HPDE6-E6E7 (cell line): ENCODE results near the gene DOK5.
A peak's percentile ranks its signal among the peaks of the same experiment; 100 is the strongest.

Source experiments
- DNase-seq: peaks from one replicate; pipeline ENCODE4 v3.0.0; 2011; ENCODE audit warnings: missing footprints; ENCODE audit errors: extremely low spot score

Gene DOK5

GRCh38 chr20:54645445-54646155, 170.2 kb downstream of the DOK5 start:
- no peak for DNase-seq

- DNase-seq: no peak
Observed at GRCh38 chr20:54646156-54646517, 170.7 kb downstream of the DOK5 start.

- no peak for DNase-seq
Observed at GRCh38 chr20:54648421-54649142, 173.2 kb downstream of the DOK5 start.

- DNase-seq: peak; percentile 76
Observed at GRCh38 chr20:54649511-54649962, 174.1 kb downstream of the DOK5 start.

GRCh38 chr20:54650052-54650719, 174.8 kb downstream of the DOK5 start:
- DNase-seq: no peak

DNA sequence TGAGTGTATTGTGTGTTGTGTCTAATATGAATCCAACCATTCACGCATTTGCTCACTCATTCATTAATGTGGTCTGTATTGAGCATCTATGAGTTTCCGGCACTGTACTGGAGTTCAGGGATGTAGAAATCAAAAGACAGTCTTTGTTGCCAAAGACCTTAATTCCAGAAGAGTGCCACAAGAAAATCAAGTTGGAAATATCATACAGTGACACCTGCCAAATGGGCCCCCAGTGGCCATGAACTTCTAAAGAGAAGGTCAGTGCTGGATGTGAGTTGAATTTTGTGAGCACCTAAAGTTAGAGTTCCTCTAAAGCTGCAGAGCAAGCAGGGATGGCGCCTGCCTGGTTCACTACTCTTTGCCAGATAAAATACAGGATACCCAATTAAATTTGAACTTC, 175.9 kb downstream of the DOK5 start:
- DNase-seq: no peak

GRCh38 chr20:54654450-54654849, 179.1 kb downstream of the DOK5 start:
- no peak for DNase-seq

GRCh38 chr20:54657268-54657826, 182.0 kb downstream of the DOK5 start:
- DNase-seq: no peak

- DNase-seq: no peak
Observed at GRCh38 chr20:54658525-54658924, 183.1 kb downstream of the DOK5 start.

GRCh38 chr20:54661265-54661664, 185.9 kb downstream of the DOK5 start:
- DNase-seq: no peak

DNA sequence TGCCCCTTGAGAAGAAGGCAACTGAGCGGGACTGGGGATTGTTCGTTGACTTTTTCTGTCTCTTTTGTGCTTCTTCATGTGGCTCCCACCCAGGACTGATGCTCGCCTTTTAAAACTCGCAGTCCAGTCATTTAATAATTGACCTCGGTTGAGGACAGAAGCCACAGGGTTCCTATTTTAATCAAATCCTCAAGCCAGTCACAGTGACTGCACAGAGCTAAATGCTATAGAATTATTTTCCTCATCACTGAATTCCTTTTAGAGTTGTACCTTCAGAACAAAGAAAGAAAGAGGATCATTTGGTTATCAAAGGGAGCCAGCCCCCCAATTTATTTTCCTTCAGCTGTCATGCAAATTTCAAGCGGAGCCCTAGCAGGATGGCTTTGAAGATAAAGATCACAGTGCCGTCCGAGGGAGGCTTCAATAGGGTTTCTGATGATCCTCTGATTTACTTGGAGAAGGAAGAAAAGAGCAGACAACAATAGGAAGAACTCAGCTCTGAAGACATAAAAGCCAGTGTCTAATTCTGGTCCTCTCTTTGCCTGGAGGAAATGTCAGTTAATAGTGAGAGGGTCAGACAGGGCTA, 186.6 kb downstream of the DOK5 start:
- no peak for DNase-seq

DNA sequence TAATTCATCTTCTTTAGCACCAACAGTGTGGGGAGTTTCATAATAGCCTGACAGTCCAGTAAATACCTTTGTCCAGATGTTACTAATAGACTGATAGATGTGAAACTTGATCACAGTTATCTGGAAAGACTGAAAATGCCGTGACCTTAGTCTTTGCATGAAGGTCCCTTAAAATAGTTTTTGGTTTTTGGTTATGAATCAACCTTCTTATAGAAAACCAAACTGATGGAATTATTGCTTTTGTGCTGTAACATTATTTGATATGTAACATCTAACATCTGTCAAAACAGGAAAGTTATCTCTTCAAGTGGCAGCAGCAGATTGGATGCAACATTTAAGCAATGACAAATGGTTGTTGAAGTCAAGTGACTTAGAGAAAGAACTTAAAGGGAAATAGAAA, 190.4 kb downstream of the DOK5 start:
- no peak for DNase-seq

DNA sequence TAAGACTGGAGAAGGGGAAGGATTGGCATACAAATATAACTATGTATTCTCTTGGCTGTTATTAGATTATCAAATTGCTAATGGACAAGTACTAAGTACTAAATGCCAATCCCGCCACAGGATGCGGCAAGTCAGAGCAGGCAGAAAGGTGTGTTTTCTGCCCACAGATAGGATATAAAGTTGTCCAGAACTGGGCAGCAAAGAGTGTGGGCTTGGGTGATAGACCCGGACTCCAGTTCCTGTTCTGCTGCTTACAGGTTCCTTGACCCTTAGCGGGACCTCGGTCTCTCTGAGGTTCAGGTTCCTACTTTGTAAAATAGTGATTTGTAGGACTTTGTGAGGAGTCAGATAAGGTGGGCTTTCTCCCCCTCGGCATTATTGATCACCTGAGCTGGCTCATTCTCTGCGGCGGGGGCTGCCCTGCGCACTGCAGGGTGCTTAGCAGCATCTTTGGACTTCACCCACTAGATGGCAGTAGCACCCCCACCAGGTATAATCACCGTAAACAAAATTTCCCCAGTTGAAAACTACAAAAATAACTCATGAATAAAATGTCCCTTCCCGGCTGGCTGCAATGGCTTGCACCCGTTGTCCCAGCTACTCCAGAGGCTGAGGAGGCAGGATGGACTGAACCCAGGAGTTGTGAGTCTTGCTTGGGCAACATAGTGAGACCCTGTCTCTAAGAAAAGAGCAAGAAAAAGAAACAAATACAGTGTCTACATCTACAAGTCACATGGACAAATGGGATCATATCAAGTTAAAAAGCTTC, 193.1 kb downstream of the DOK5 start:
- DNase-seq: peak; percentile 38

DNA sequence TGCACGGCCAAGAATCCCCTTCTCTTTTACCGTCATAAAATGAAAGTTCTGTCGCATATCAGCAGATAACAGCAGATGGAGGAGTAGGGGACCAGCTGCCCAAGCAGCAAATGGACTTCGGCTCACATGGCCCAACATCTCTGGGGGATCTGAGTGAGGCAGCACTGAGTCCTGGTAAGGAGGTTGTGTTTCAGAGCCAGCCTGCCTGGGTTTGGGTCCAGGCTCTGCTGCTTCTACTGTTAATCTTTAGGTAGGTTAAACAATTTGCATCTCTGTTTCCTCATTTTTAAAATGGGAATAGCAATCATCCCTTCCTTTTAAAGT, 193.6 kb downstream of the DOK5 start:
- DNase-seq: no peak

GRCh38 chr20:54678253-54678652, 202.9 kb downstream of the DOK5 start:
- DNase-seq: no peak

DNA sequence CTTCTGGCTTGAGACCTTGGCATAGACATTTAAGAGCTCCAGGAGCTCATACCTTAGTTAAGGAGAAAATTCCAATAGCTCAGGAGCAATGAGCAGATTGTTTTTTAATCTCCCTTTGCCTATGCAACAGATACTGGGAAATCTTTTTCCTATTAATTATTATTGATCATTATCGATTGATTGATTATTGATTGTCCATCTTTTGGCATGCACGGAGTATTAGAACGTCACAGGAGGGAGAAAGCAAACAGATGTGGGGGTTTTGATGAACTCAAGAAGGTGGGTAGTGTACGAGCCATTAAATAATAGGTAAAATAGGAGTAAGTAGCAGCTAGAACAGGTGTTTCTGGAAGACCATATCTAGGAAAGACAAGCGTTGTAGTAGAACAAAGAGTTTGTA, 205.0 kb downstream of the DOK5 start:
- no peak for DNase-seq

DNA sequence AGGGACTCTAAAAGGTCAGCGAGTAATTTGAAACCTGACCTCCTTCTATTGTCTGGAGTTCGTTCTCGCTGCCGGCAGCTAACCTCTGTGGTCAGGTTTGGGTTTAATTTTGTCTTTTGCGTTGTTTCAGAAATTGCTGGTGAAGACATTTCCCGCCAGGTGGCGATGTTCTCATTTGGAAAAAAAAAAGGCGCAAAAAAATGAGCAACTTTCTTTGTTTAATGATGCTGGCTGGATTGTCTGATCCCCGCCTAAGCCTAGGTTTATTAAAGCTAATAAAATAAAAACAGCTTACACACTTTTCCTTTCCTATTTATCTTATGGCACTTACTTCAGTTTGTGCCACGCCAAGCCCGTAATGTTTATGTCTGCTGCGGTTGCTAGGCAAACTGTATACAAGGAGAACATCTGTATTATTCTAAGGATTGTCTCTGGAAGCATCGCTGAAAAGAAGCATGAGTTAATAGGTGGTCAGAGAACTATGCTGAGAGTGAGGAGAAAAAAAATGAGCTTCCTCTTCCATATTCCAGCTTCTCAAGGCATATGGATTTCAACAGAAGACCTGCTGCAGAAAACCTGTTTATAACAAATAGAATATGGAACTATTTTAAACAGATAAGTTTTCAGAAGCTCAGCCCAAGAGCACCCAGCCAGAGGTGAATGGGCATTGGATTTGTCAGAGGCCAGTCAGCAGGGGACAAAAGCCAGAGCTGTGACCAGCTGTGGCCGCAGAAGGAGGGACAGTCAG, 205.7 kb downstream of the DOK5 start:
- DNase-seq: peak; percentile 20

GRCh38 chr20:54681869-54682268, 206.5 kb downstream of the DOK5 start:
- no peak for DNase-seq

- DNase-seq: no peak
Observed at GRCh38 chr20:54688476-54688875, 213.1 kb downstream of the DOK5 start.

- no peak for DNase-seq
Observed at GRCh38 chr20:54690323-54690722, 214.9 kb downstream of the DOK5 start.

GRCh38 chr20:54691327-54691726, 215.9 kb downstream of the DOK5 start:
- DNase-seq: no peak
